WTC11 (cell line): ENCODE measurements around the gene OPN3.

Source experiments
- ATF3 ChIP-seq: sonication (generic); formaldehyde crosslinking; conservative IDR thresholded peaks from 2 replicates; pipeline ENCODE4 v1.8.1; 2022; ENCODE audit warnings: mild to moderate bottlenecking, missing genetic modification reagents
- CREB1 ChIP-seq: sonication (generic); formaldehyde crosslinking; IDR thresholded peaks from 2 replicates; pipeline ENCODE4 v1.8.0; 2023; ENCODE audit warnings: mild to moderate bottlenecking, missing genetic modification reagents
- CTCF ChIP-seq: fragments of 200-600 bp; IDR thresholded peaks from 2 replicates; pipeline ENCODE4 v1.8.0; 2022; ENCODE audit warnings: antibody characterized with exemption
- ETV6 ChIP-seq: sonication (generic); formaldehyde crosslinking; IDR thresholded peaks from 2 replicates; pipeline ENCODE4 v1.8.1; 2022; ENCODE audit warnings: mild to moderate bottlenecking, missing genetic modification reagents
- MAX ChIP-seq: sonication (generic); formaldehyde crosslinking; IDR thresholded peaks from 2 replicates; pipeline ENCODE4 v1.8.0; 2022; ENCODE audit warnings: mild to moderate bottlenecking, missing genetic modification reagents
- RELA ChIP-seq: sonication (generic); formaldehyde crosslinking; IDR thresholded peaks from 2 replicates; pipeline ENCODE4 v1.8.1; 2022; ENCODE audit warnings: missing genetic modification reagents, mild to moderate bottlenecking, borderline replicate concordance
- SP1 ChIP-seq: sonication (generic); formaldehyde crosslinking; conservative IDR thresholded peaks from 2 replicates; pipeline ENCODE4 v1.8.1; 2022; ENCODE audit warnings: missing genetic modification reagents
- USF2 ChIP-seq: sonication (generic); formaldehyde crosslinking; IDR thresholded peaks from 2 replicates; pipeline ENCODE4 v1.8.1; 2023; ENCODE audit warnings: mild to moderate bottlenecking, missing genetic modification reagents, moderate library complexity

- TF ChIP-seq SP1 (CRISPR knock-in tag) (no peak), ETV6 (CRISPR knock-in tag) (no peak), CTCF (no peak), ATF3 (CRISPR knock-in tag) (no peak), RELA (no peak), MAX (CRISPR knock-in tag) (no peak), USF2 (CRISPR knock-in tag) (no peak), CREB1 (CRISPR knock-in tag) (no peak)
These were observed 483 bp downstream of the OPN3 start for GRCh38 chr1:241639623-241640148.
